OCI-M2 (cell line): Measurements from ENCODE around the gene TAMALIN.

Experiments used
- DNase-seq: peaks from one replicate; lab custom pipeline; 2025; ENCODE audit not compliant: unreplicated experiment; lab: John Stamatoyannopoulos, UW

The TAMALIN gene

GRCh38 chr12:52054833-52055730 is 48.3 kb downstream of the TAMALIN start:
- DNase-seq: no peak

GRCh38 chr12:52055731-52056711 is 49.3 kb downstream of the TAMALIN start:
- no peak for DNase-seq

- no peak for DNase-seq
These were observed 50.3 kb downstream of the TAMALIN start for GRCh38 chr12:52056801-52057637.

- DNase-seq: no peak
These were observed 51.2 kb downstream of the TAMALIN start for GRCh38 chr12:52057638-52058576.

- DNase-seq: no peak
These were observed 52.0 kb downstream of the TAMALIN start for GRCh38 chr12:52058631-52059361.

- no peak for DNase-seq
These were observed 53.1 kb downstream of the TAMALIN start for GRCh38 chr12:52059582-52060497.

- no peak for DNase-seq
These were observed 53.9 kb downstream of the TAMALIN start for GRCh38 chr12:52060498-52061177.

GRCh38 chr12:52061470-52062166 is 54.9 kb downstream of the TAMALIN start:
- no peak for DNase-seq

- DNase-seq: no peak
These were observed 55.7 kb downstream of the TAMALIN start for GRCh38 chr12:52062167-52063081.

GRCh38 chr12:52063082-52063924 is 56.6 kb downstream of the TAMALIN start:
- DNase-seq: no peak

- no peak for DNase-seq
These were observed 57.4 kb downstream of the TAMALIN start for GRCh38 chr12:52063981-52064649.
